ENCODE data around the gene GLT8D2. TPM values are rescaled to one million over a fixed set of nuclear protein-coding genes. Genes with fewer than 3 reads are reported as not detected.

The GLT8D2 gene
- total RNA-seq, 1 donor from 2014 or later, result 38.8 TPM

DNA sequence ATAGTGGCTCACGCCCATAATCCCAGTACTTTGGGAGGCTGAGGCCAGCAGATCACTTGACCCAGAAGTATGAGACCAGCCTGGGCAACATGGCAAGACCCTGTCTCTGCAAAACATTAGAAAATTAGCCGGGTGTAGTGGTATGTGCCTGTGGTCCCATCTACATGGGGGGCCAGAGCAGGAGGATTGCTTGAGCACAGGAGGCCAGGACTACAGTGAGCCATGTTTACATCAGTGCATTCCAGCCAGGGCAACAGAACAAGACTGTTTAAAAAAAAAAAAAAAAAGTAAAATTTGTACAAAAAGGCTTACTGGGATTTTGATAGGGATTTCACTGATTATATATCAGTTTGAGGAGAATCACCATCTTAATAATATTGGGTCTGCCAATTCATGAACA lies 22.1 kb upstream of the GLT8D2 start:
- H3K36me3 Mint-ChIP-seq (ENCODE audit: low read depth), result peaks cover 14% of the 10 kb centered on the region
- H3K27me3 Mint-ChIP-seq (ENCODE audit: low read depth), result no peaks in the 10 kb centered on the region
- peaks cover 6% of the 10 kb centered on the region for H3K4me1 Mint-ChIP-seq (ENCODE audit: low read depth)
- no peak overlapping the region for H3K4me3 Mint-ChIP-seq (ENCODE audit: unreplicated experiment)
- DNase-seq (ENCODE audit: low spot score), result no peak
- TF ChIP-seq CTCF (IDR thresholded peaks at IDR 0.05), result no peak
- H3K27ac Mint-ChIP-seq (ENCODE audit: unreplicated experiment), result no peak overlapping the region
- H3K9me3 Mint-ChIP-seq (ENCODE audit: low read depth), result no peaks in the 10 kb centered on the region

- H3K27me3 Mint-ChIP-seq (ENCODE audit: low read depth), result no peaks in the 10 kb centered on the region
These were observed 14.9 kb upstream of the GLT8D2 start for GRCh38 chr12:104064842-104065427.

DNA sequence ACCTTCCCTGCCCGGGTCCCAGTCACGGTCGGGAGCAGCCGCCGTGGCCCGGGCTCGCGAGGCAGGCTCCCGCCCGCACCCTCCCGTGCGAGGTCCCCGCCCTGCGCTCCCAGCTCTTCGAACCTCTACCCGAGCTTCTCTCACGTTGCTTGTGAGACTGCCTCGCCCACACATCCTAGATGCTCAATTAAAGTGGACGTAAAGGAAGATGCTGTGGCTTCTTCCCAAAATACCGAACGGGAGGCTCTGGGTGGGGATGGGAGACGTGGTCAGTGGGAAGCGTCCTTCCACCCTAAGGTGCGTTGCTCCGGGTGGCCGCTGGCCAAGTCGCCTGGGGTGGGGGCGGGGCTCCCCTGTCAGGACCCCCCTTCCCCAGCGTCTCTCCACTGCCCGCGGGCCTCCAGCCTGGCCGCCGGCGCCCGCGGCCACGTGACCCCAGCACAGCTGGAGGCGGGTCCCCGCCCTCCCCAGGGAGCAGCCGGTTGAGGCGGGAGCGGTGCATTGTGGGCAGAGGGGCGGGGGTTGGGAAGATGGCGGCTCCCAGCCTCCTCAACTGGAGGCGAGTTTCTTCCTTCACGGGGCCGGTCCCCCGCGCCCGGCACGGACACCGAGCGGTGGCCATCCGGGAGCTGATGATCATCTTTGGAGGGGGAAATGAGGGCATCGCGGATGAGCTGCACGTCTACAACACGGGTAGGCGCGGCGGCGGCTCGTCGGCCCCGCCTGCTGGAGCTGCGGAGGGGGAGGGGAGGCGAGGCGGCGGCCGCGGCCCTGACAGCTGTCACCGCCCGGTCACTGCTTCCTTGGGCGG lies 14.2 kb upstream of the GLT8D2 start, which contains the start of gene HCFC2:
Gene HCFC2 (plus strand): TSS at position 501 of the 811 bp plus-strand sequence. CDS start 30 bp downstream, at position 531.
- H3K9me3 Mint-ChIP-seq (ENCODE audit: low read depth), result no peaks in the 10 kb centered on the region
- DNase-seq (ENCODE audit: low spot score), result peak; percentile 94
- H3K27ac Mint-ChIP-seq (ENCODE audit: unreplicated experiment), result peak within 1 kb of the TSS; percentile 92
- TF ChIP-seq CTCF (IDR thresholded peaks at IDR 0.05), result peak; percentile 26
- H3K4me3 Mint-ChIP-seq (ENCODE audit: unreplicated experiment), result peak within 1 kb of the TSS; percentile 96
- peaks cover 5% of the 10 kb centered on the region for H3K36me3 Mint-ChIP-seq (ENCODE audit: low read depth)
- H3K4me1 Mint-ChIP-seq (ENCODE audit: low read depth), result peaks cover 28% of the 10 kb centered on the region
- no peaks in the 10 kb centered on the region for H3K27me3 Mint-ChIP-seq (ENCODE audit: low read depth)

More at GRCh38 chr12:104064842-104065427, 14.9 kb upstream of the GLT8D2 start:
- H3K27ac Mint-ChIP-seq (ENCODE audit: unreplicated experiment), result peak overlapping the region; percentile 13
- DNase-seq (ENCODE audit: low spot score), result no peak
- H3K4me3 Mint-ChIP-seq (ENCODE audit: unreplicated experiment), result peak overlapping the region; percentile 96
- H3K4me1 Mint-ChIP-seq (ENCODE audit: low read depth), result peaks cover 28% of the 10 kb centered on the region
- peaks cover 7% of the 10 kb centered on the region for H3K36me3 Mint-ChIP-seq (ENCODE audit: low read depth)
- no peaks in the 10 kb centered on the region for H3K9me3 Mint-ChIP-seq (ENCODE audit: low read depth)
- TF ChIP-seq CTCF (IDR thresholded peaks at IDR 0.05), result peak; percentile 2

- H3K36me3 Mint-ChIP-seq (ENCODE audit: low read depth), result peaks cover 4% of the 10 kb centered on the region
- peak overlapping the region; percentile 92 for H3K27ac Mint-ChIP-seq (ENCODE audit: unreplicated experiment)
- no peak for TF ChIP-seq CTCF (IDR thresholded peaks at IDR 0.05)
- peak overlapping the region; percentile 96 for H3K4me3 Mint-ChIP-seq (ENCODE audit: unreplicated experiment)
- no peaks in the 10 kb centered on the region for H3K9me3 Mint-ChIP-seq (ENCODE audit: low read depth)
- H3K27me3 Mint-ChIP-seq (ENCODE audit: low read depth), result no peaks in the 10 kb centered on the region
- peaks cover 28% of the 10 kb centered on the region for H3K4me1 Mint-ChIP-seq (ENCODE audit: low read depth)
- no peak for DNase-seq (ENCODE audit: low spot score)
These were observed 13.7 kb upstream of the GLT8D2 start for GRCh38 chr12:104063712-104064030.

DNA sequence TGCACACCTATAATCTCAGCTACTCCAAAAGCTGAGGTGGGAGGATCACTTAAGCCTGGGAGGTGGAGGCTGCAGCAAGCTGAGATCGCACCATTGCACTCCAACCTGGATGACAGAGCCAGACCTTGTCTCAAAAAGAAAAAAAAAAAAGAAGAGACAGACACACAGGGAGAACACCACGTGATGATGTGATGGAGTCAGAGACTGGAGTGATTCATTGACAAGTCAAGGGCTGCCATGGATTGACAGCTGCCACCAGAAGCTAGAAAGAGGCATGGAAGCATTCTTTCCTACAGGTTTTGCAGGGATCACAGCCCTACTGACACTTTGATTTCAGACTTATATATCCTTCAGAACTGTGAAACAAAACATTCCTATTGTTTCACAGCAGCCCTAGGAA lies 10.8 kb upstream of the GLT8D2 start:
- H3K27ac Mint-ChIP-seq (ENCODE audit: unreplicated experiment), result no peak overlapping the region
- peaks cover 17% of the 10 kb centered on the region for H3K4me1 Mint-ChIP-seq (ENCODE audit: low read depth)
- DNase-seq (ENCODE audit: low spot score), result no peak
- H3K27me3 Mint-ChIP-seq (ENCODE audit: low read depth), result no peaks in the 10 kb centered on the region
- TF ChIP-seq CTCF (IDR thresholded peaks at IDR 0.05), result no peak
- no peak overlapping the region for H3K4me3 Mint-ChIP-seq (ENCODE audit: unreplicated experiment)
- H3K36me3 Mint-ChIP-seq (ENCODE audit: low read depth), result peaks cover 2% of the 10 kb centered on the region
- peaks cover 3% of the 10 kb centered on the region for H3K9me3 Mint-ChIP-seq (ENCODE audit: low read depth)

Data from chondrocyte (in vitro differentiated cells).